NCI-H2107 treated with DMSO at 0.1 percent for 48 hours (cell line): Measurements from ENCODE around the gene RBM38.

Source experiments
- DNase-seq: peaks from one replicate; lab custom pipeline; 2025; ENCODE audit not compliant: unreplicated experiment; lab: John Stamatoyannopoulos, UW

The RBM38 gene

GRCh38 chr20:57449398-57450354 lies 58.5 kb downstream of the RBM38 start:
- no peak for DNase-seq

GRCh38 chr20:57450419-57450818 lies 59.2 kb downstream of the RBM38 start:
- DNase-seq, result no peak

- no peak for DNase-seq
Measured at GRCh38 chr20:57450931-57451330, 59.7 kb downstream of the RBM38 start.

- DNase-seq, result no peak
Measured at GRCh38 chr20:57451431-57451794, 60.2 kb downstream of the RBM38 start.

- no peak for DNase-seq
Measured at GRCh38 chr20:57451795-57452661, 60.8 kb downstream of the RBM38 start.

GRCh38 chr20:57455386-57455785 lies 64.2 kb downstream of the RBM38 start:
- DNase-seq, result no peak

- no peak for DNase-seq
Measured at GRCh38 chr20:57456116-57456515, 64.9 kb downstream of the RBM38 start.

GRCh38 chr20:57457243-57458095 lies 66.3 kb downstream of the RBM38 start:
- DNase-seq, result no peak

GRCh38 chr20:57458400-57459160 lies 67.4 kb downstream of the RBM38 start:
- DNase-seq, result no peak
